DOHH2 (cell line): ENCODE results near the gene ESX1.

ENCODE experiments used
- EZH2phosphoT487 ChIP-seq: fragments of 200-600 bp; sonication (generic); IDR thresholded peaks from 2 replicates; pipeline ENCODE4 v1.6.1; 2017; ENCODE audit warnings: borderline replicate concordance, mild to moderate bottlenecking, antibody characterized with exemption, low read length, moderate library complexity, mixed read lengths
- TF ChIP-seq, protein P1 (sequence below): fragments of 200-600 bp; sonication (generic); IDR thresholded peaks from one replicate; pipeline ENCODE4 v1.5.1; 2014; ENCODE audit warnings: antibody characterized with exemption, mild to moderate bottlenecking, low read depth, low read length; ENCODE audit not compliant: poor library complexity, severe bottlenecking

DNA sequence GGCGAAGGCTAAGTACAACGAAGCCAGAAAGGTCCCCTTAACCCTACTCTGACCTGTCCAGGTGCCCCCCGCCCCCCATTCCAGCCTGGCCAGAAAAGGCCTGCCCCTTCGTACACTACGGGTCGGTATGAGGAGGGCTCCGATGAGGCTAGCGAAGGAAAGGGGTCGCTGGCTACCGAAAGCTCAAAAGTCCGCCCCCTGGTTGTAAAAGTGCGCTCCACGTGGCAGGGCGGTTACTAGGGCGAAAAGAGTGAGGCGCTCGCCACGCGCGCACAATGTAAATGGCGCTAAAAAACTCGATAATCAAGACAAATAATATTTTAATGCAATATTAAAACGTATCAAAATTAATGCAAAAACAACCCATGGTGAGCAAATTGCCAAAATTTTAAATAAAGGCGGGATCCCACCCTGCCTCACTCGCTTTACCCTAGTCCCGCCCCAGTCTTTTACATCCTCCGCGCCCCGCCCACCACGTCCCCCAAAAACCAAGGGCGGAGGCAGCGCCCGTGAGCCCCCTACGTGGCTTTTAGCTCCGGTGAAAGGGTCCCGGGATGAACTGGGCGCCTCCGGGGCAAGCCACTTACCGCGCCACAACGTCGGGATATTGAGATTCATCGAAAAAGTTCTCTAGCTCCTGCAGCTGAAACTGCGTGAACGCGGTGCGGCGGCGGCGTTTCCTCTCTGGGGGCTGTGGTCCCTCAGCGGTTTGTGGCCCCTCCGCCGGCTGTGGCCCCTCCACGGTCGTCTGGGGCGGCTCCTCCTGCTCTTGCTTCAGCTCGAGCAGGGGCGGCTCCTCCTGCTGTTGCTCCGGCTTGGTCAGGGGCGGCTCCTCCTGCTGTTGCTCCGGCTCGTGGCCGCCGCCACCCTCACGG lies 929 bp downstream of the ESX1 start:
- TF ChIP-seq, protein P1, sequence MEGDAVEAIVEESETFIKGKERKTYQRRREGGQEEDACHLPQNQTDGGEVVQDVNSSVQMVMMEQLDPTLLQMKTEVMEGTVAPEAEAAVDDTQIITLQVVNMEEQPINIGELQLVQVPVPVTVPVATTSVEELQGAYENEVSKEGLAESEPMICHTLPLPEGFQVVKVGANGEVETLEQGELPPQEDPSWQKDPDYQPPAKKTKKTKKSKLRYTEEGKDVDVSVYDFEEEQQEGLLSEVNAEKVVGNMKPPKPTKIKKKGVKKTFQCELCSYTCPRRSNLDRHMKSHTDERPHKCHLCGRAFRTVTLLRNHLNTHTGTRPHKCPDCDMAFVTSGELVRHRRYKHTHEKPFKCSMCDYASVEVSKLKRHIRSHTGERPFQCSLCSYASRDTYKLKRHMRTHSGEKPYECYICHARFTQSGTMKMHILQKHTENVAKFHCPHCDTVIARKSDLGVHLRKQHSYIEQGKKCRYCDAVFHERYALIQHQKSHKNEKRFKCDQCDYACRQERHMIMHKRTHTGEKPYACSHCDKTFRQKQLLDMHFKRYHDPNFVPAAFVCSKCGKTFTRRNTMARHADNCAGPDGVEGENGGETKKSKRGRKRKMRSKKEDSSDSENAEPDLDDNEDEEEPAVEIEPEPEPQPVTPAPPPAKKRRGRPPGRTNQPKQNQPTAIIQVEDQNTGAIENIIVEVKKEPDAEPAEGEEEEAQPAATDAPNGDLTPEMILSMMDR: no peak
- no peak for TF ChIP-seq EZH2phosphoT487
